Measurements from ENCODE around the gene KRT3.

Gene KRT3

DNA sequence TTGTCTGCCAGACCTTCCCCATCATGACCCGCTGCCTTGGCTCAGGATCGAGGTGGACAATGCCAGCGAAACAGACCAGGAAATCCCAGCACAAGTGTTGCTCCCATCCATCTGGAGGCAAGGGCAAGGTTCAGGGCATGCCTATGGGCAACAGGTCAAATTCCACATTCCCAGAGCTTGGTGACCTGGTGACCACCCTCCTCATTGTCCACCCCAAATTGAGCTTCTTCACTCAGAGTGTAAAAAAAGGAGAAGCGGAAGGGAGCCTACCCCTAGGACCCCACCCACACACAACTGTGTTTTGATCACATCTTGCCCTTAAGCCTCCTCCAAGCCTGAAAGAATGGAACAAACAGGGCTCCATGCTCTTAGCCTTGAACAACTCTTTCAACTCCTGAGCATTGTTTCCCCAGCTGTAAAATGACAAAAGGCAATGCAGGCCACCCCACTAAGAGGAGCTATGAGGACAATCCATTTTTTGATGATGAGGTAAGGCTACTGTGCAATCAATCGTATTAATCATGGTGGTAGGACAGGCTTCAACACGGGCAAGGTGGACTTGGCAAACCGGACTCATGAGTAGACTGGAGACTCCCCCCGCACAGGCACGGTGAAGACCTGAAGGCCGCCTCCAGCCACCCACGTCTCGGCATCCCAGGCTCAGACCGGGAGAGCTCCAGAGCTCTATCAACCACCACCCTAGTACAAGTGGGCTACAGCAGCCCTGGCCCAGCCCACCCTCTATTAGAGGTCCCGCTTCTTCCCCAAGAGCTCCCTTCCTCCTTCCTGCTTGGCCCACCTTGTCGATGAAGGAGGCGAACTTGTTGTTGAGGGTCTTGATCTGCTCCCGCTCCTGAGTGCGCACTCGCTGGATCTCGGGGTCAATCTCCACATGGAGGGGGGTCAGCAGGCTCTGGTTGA lies 37.3 kb upstream of the KRT3 start:
- Histone ChIP-seq H3K9me3 (ENCODE audit: control insufficient read depth, insufficient read depth, low read depth, low read length) (no peaks in the 10 kb centered on the region), H3K4me3 (ENCODE audit: low read depth, low read length) (no peak overlapping the region), H3K27ac (ENCODE audit: extremely low read depth, low read depth, low read length) (no peak overlapping the region), H3K4me1 (ENCODE audit: control insufficient read depth, insufficient read depth, low read length) (no peaks in the 10 kb centered on the region), H3K36me3 (ENCODE audit: control insufficient read depth in 2 of 2, insufficient read depth in 1 of 2, low read length in 2 of 2) (no peaks in the 10 kb centered on the region)
- no peak for TF ChIP-seq ZNF670 (tag by site-specific recombination; IDR thresholded peaks at IDR 0.05; ENCODE audit: low read depth)
- TF ChIP-seq ZNF521 (tag by site-specific recombination; IDR thresholded peaks at IDR 0.05) = no peak
- peak; percentile 53; the same call in 1 of the 2 replicates for TF ChIP-seq SCRT2 (tag by site-specific recombination; IDR thresholded peaks at IDR 0.05)
- TF ChIP-seq ZNF354C (tag by site-specific recombination; IDR thresholded peaks at IDR 0.05; ENCODE audit: borderline replicate concordance, low read depth) = no peak
- ChIA-PET POLR2A (no interaction called here), CTCF (no interaction called here)

- POLR2A ChIA-PET = no interaction called here
- H3K9me3 ChIP-seq (ENCODE audit: control insufficient read depth, insufficient read depth, low read depth, low read length) = no peaks in the 10 kb centered on the region
- no peak overlapping the region for H3K4me3 ChIP-seq (ENCODE audit: low read depth, low read length)
- no peaks in the 10 kb centered on the region for H3K4me1 ChIP-seq (ENCODE audit: control insufficient read depth, insufficient read depth, low read length)
- TF ChIP-seq ZNF623 (tag by site-specific recombination; IDR thresholded peaks at IDR 0.05) (no peak), ZNF112 (tag by site-specific recombination; IDR thresholded peaks at IDR 0.05) (no peak), ZNF426 (tag by site-specific recombination; IDR thresholded peaks at IDR 0.05) (no peak), ZSCAN23 (tag by site-specific recombination; IDR thresholded peaks at IDR 0.05) (no peak), ZNF146 (tag by site-specific recombination; IDR thresholded peaks at IDR 0.05) (no peak), ZNF610 (tag by site-specific recombination; IDR thresholded peaks at IDR 0.05; ENCODE audit: borderline replicate concordance) (no peak), ZNF704 (tag by site-specific recombination; IDR thresholded peaks at IDR 0.05) (no peak), ZNF2 (tag by site-specific recombination; IDR thresholded peaks at IDR 0.05) (no peak)
- TF ChIP-seq, protein P1, sequence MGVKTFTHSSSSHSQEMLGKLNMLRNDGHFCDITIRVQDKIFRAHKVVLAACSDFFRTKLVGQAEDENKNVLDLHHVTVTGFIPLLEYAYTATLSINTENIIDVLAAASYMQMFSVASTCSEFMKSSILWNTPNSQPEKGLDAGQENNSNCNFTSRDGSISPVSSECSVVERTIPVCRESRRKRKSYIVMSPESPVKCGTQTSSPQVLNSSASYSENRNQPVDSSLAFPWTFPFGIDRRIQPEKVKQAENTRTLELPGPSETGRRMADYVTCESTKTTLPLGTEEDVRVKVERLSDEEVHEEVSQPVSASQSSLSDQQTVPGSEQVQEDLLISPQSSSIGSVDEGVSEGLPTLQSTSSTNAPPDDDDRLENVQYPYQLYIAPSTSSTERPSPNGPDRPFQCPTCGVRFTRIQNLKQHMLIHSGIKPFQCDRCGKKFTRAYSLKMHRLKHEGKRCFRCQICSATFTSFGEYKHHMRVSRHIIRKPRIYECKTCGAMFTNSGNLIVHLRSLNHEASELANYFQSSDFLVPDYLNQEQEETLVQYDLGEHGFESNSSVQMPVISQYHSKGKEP (tag by site-specific recombination; IDR thresholded peaks at IDR 0.05) = no peak
- TF ChIP-seq, protein P2, sequence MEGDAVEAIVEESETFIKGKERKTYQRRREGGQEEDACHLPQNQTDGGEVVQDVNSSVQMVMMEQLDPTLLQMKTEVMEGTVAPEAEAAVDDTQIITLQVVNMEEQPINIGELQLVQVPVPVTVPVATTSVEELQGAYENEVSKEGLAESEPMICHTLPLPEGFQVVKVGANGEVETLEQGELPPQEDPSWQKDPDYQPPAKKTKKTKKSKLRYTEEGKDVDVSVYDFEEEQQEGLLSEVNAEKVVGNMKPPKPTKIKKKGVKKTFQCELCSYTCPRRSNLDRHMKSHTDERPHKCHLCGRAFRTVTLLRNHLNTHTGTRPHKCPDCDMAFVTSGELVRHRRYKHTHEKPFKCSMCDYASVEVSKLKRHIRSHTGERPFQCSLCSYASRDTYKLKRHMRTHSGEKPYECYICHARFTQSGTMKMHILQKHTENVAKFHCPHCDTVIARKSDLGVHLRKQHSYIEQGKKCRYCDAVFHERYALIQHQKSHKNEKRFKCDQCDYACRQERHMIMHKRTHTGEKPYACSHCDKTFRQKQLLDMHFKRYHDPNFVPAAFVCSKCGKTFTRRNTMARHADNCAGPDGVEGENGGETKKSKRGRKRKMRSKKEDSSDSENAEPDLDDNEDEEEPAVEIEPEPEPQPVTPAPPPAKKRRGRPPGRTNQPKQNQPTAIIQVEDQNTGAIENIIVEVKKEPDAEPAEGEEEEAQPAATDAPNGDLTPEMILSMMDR (tag by site-specific recombination; IDR thresholded peaks at IDR 0.05) = no peak
- no peak overlapping the region for H3K27ac ChIP-seq (ENCODE audit: extremely low read depth, low read depth, low read length)
- CTCF ChIA-PET = interaction anchor here (1.0 kb wide), 1 partner anchor 33 kb away, joined by 3 read pairs; no protein-coding TSS in a partner anchor
- no peaks in the 10 kb centered on the region for H3K36me3 ChIP-seq (ENCODE audit: control insufficient read depth in 2 of 2, insufficient read depth in 1 of 2, low read length in 2 of 2)
Observed at GRCh38 chr12:52832451-52832850, 36.5 kb upstream of the KRT3 start.

- H3K27ac ChIP-seq (ENCODE audit: extremely low read depth, low read depth, low read length) = no peak overlapping the region
- ChIA-PET POLR2A (no interaction called here), CTCF (interaction anchor here (0.6 to 1.8 kb wide), 3 partner anchors 34 to 693 kb away, joined by 3 to 4 read pairs (median 3); no protein-coding TSS in a partner anchor)
- no peaks in the 10 kb centered on the region for H3K9me3 ChIP-seq (ENCODE audit: control insufficient read depth, insufficient read depth, low read depth, low read length)
- no peaks in the 10 kb centered on the region for H3K36me3 ChIP-seq (ENCODE audit: control insufficient read depth in 2 of 2, insufficient read depth in 1 of 2, low read length in 2 of 2)
- H3K4me3 ChIP-seq (ENCODE audit: low read depth, low read length) = no peak overlapping the region
- TF ChIP-seq ZNF391 (tag by site-specific recombination; IDR thresholded peaks at IDR 0.05; ENCODE audit: borderline replicate concordance, low read depth) (no peak), ZNF121 (tag by site-specific recombination; IDR thresholded peaks at IDR 0.05) (no peak), ZNF473 (tag by site-specific recombination; IDR thresholded peaks at IDR 0.05) (no peak), BCL11B (tag by site-specific recombination; IDR thresholded peaks at IDR 0.05; ENCODE audit: low read depth) (no peak), ZNF843 (tag by site-specific recombination; IDR thresholded peaks at IDR 0.05) (no peak), ZNF211 (tag by site-specific recombination; IDR thresholded peaks at IDR 0.05; ENCODE audit: low read depth) (no peak), ZNF2 (tag by site-specific recombination; IDR thresholded peaks at IDR 0.05) (no peak), ZNF175 (tag by site-specific recombination; IDR thresholded peaks at IDR 0.05) (no peak)
- TF ChIP-seq, protein P3, sequence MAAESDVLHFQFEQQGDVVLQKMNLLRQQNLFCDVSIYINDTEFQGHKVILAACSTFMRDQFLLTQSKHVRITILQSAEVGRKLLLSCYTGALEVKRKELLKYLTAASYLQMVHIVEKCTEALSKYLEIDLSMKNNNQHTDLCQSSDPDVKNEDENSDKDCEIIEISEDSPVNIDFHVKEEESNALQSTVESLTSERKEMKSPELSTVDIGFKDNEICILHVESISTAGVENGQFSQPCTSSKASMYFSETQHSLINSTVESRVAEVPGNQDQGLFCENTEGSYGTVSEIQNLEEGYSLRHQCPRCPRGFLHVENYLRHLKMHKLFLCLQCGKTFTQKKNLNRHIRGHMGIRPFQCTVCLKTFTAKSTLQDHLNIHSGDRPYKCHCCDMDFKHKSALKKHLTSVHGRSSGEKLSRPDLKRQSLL (tag by site-specific recombination; IDR thresholded peaks at IDR 0.05) = no peak
- TF ChIP-seq, protein P4, sequence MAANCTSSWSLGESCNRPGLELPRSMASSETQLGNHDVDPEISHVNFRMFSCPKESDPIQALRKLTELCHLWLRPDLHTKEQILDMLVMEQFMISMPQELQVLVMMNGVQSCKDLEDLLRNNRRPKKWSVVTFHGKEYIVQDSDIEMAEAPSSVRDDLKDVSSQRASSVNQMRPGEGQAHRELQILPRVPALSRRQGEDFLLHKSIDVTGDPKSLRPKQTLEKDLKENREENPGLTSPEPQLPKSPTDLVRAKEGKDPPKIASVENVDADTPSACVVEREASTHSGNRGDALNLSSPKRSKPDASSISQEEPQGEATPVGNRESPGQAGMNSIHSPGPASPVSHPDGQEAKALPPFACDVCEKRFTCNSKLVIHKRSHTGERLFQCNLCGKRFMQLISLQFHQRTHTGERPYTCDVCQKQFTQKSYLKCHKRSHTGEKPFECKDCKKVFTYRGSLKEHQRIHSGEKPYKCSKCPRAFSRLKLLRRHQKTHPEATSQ (tag by site-specific recombination; IDR thresholded peaks at IDR 0.05) = no peak
- no peaks in the 10 kb centered on the region for H3K4me1 ChIP-seq (ENCODE audit: control insufficient read depth, insufficient read depth, low read length)
Observed at GRCh38 chr12:52831251-52831650, 35.3 kb upstream of the KRT3 start.
